Left cardiac atrium (tissue), 4 donors: ENCODE measurements around the gene SLCO4A1. TPM values are rescaled to one million over a fixed set of nuclear protein-coding genes. Genes with fewer than 3 reads are reported as not detected.

Source experiments
- ATAC-seq, 2 donors: fragments of 200-7000 bp; cut with Tn5 transposase; one replicate each; pipeline ENCODE4 v1.9.1; 2020; ENCODE audit warnings: mild to moderate bottlenecking in 2 of 2, moderate library complexity in 2 of 2
- DNase-seq: peaks from one replicate; pipeline ENCODE4 v3.0.0-alpha.2; 2020
- intact Hi-C, 2 donors: fragments of 100-400 bp; cut with DNase I; formaldehyde crosslinking; loops; one replicate each; pipeline versions ENCODE4 v1.14.1 to v1.15.1; 2022 to 2023
- total RNA-seq, 2 donors: library from RNA; stranded (reverse); fragmentation: NEBNext Ultra II Directional; extraction: Animal tissue kit (Norgen Biotek cat#: 25700); gene quantifications; one replicate each; pipeline ENCODE4 v1.2.1, GENCODE V29; 2021
- donor health status: DM: no; HTN: yes; CAD: no.
- donor health status: DM: no; HTN: yes; CAD: no; lungs with severe emphysema.
- donor health status: DM: yes; HTN: yes; CAD: no.
- donor health status: Dilated cardiomyopathy.

SLCO4A1 gene
- total RNA-seq, 2 donors from 2014 or later: 15.1 to 35.5 TPM

- intact Hi-C loops: no loop called here
- DNase-seq: no peak
- no peak for ATAC-seq
Observed at GRCh38 chr20:62716198-62716940, 74.1 kb downstream of the SLCO4A1 start.

- ATAC-seq (no peak), DNase-seq (no peak)
- intact Hi-C loops: no loop called here
Observed at GRCh38 chr20:62716941-62717310, 74.6 kb downstream of the SLCO4A1 start.

GRCh38 chr20:62717933-62718332 is 75.6 kb downstream of the SLCO4A1 start:
- intact Hi-C loops: no loop called here
- DNase-seq (no peak), ATAC-seq (no peak)

- intact Hi-C loops: no loop called here
- no peak for DNase-seq
- no peak for ATAC-seq
Observed at GRCh38 chr20:62718546-62718945, 76.2 kb downstream of the SLCO4A1 start.

- intact Hi-C loops: no loop called here
- ATAC-seq (no peak), DNase-seq (no peak)
Observed at GRCh38 chr20:62719250-62719935, 77.1 kb downstream of the SLCO4A1 start.

Other genes with a start within 250 kb of the SLCO4A1 start
- 10 to 100 TPM; 20.6 to 25.3 TPM for gene CABLES2, start 235.2 kb upstream of the SLCO4A1 start, total RNA-seq
- gene RBBP8NL, start 215.0 kb upstream of the SLCO4A1 start, total RNA-seq: not detected
- gene GATA5, start 166.5 kb upstream of the SLCO4A1 start, total RNA-seq: 1 to 10 TPM; 4.3 to 9.3 TPM
- gene NTSR1, start 66.3 kb downstream of the SLCO4A1 start, total RNA-seq: not detected
- gene MRGBP, start 154.0 kb downstream of the SLCO4A1 start, total RNA-seq: 1 to 10 TPM; 8.9 TPM
- 10 to 100 TPM; 23.3 to 23.6 TPM for gene OGFR, start 162.3 kb downstream of the SLCO4A1 start, total RNA-seq
- 1 to 10 TPM; 4.0 to 4.7 TPM for gene COL9A3, start 174.5 kb downstream of the SLCO4A1 start, total RNA-seq
- 1 to 10 TPM; 6.4 to 8.4 TPM for gene TCFL5, start 219.3 kb downstream of the SLCO4A1 start, total RNA-seq